GM19463 (cell line): ENCODE measurements around the gene TMEM222.

ENCODE experiments used
- ATAC-seq: cut with Tn5 transposase; IDR thresholded peaks from one replicate; pipeline ENCODE4 v1.9.1; 2021; ENCODE audit warnings: mild to moderate bottlenecking, moderate library complexity; ENCODE audit not compliant: unreplicated experiment

TMEM222 gene

GRCh38 chr1:27306071-27306470 lies 15.9 kb upstream of the TMEM222 start:
- no peak for ATAC-seq

DNA sequence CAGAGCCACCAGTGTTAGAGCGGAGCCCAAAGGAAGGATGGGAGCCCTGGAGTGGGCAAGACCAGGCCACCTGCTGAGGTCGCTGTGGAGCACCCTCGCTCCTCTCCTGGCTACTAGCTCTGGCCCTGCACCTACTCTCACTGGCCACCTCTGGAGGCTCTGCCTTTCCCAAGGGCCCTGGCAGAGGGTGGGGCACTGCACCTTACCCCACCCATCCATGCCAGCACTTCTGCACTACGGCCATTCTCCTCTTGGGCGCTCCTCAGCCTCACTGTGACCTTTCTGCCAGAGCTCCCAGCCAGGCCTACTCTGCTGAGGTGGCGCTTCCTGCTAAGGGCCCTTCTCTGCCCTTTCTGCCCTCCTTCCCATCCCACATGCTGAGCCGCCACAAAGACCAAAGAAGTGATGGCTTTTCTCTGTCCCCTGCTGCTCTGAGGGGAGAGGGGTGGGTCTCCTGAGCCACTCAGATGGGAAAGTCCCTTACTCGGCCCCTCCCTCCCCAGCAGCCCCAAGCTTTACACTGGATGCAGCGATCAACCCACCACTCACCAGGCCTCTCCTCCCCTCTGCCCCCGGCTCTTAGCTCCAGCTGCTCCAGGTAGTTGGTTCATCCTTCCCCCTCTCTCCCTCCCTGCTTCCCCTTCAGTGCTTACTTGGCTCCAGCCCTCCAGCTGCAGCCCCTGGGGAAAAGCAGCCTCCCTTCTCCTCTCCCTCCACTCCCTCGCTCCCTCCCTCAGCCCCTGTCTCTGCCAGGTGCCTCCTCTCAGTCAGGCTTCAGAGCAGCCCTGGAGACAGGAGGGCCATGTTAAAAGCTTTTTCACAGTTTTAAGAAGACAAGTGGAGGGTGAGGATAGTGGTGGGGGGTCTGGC lies 14.8 kb upstream of the TMEM222 start:
- ATAC-seq = no peak

DNA sequence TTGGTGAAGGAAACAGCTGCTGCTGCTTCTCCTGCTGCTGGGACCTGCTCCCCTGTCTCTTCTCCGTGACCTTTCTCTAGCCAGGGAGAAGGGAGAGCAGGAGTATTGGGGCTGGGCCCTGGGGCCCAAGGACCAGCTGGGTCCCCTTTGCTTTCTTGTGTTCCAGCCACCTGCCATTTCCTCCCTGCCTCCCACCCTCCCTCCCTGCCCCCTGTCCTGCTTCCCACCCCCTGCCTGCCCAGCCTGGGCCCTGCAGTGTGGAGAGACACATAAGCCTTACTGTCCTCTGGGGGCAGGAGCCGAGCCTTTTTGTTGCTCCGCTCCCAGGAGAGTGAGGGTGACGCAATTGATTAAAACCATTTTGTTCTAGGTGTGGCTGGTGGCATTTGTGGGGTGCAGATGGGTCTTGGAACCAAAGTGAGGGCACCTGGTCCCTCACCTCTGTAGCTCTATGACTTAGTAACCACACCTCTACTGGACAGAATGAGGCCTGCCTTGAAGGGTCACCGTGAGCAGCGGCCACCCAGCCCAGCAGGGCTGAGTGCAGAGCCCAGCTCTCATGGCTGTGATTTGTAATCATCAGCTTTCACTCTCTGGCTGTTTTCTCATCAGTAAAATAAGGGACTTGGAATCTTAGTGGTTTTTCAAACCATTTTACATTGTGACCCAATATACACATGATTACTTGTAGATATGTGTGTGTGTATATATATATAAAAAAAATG lies 13.9 kb upstream of the TMEM222 start:
- ATAC-seq = no peak

DNA sequence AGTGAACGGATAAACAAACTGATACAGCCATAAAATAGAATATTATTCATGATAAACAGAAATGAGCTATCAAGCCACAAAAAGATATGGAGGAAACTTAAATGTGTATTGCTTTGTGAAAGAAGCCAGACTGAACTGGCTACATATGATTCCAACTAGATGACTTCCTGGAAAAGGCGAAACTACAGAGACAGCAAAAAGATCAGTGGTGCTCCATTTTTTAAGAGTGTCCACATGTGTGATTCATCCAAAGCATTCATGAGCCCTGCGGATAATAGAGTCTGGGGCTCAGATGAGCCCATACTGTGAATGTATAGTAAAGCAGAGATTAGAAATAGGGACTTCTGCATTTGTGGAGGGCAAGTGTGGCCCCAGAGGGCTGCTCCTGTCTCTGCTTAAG lies 7.8 kb upstream of the TMEM222 start:
- ATAC-seq = no peak

DNA sequence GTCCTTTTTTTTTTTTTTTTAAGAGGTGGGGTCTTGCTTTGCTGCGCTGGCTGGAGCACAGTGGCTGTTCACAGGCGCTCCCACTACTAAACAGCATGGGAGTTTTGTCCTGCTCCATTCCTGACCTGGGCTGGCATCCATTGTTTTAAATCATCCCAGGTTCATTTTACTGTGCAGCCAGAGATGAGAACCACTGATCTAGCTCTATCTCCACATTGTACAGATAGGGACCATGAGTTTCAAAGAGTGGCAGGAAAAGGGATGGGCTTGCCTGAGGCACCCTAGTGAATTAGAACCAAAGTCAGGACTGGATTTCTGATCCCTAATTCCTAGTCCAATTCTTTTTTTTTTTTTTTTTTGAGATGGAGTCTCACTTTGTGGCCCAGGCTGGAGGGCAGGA lies 7.2 kb upstream of the TMEM222 start:
- no peak for ATAC-seq

DNA sequence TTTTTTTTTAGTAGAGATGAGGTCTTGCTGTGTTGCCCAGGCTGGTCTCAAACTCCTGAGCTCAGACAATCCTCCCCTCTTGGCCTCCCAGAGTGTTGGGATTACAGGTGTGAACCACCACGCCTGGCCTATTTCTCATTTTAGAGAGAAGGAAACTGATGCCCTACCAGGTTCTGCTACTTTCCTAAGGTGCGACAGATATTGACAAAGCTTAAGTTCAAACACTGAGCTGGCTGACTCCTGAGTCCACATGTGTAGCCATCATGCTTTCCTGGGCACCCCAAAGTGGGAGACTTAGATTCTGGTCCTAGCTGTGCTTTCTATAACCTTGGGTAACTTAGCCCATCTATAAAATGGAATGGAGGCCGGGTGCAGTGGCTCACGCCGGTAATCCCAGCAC lies 5.1 kb upstream of the TMEM222 start:
- ATAC-seq = no peak

- ATAC-seq = no peak
Measured at GRCh38 chr1:27318136-27318535, 3.8 kb upstream of the TMEM222 start.

DNA sequence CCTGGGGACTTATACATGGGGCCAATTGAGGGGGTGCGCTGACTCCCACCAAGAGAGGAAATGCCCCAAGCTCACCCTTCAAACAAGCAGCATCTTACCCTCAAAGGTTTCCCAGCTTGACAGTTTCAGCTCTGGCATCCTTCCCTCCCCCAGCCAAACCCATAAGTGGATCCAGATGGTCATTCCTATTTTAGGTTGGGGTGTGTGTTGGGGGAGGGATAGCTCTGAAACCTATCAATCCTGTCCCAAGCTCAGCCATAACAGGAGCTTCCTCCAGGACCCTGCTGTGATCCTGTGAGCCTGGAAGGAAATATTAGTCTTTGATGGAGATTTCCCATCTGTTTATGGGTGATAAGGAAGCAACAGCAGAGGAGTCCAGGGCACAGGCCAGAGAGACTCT lies 3.4 kb upstream of the TMEM222 start:
- ATAC-seq = no peak

GRCh38 chr1:27322569-27323240 lies 742 bp downstream of the TMEM222 start:
- ATAC-seq = no peak

DNA sequence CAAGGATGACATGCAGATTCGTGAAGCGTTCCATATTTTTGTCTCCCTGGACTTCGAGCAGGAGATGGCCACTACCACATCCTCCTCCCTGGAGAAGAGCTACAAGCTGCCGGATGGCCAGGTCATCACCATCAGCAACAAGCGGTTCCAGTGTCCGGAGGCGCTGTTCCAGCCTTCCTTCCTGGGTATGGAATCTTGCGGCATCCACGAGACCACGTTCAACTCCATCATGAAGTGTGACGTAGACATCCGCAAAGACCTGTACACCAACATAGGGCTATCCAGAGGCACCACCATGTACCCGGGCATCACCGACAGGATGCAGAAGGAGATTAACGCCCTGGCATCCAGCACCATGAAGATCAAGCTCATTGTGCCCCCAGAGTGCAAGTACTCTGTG lies 3.3 kb downstream of the TMEM222 start:
- ATAC-seq = no peak

- ATAC-seq = no peak
Measured at GRCh38 chr1:27327964-27328363, 6.0 kb downstream of the TMEM222 start.

DNA sequence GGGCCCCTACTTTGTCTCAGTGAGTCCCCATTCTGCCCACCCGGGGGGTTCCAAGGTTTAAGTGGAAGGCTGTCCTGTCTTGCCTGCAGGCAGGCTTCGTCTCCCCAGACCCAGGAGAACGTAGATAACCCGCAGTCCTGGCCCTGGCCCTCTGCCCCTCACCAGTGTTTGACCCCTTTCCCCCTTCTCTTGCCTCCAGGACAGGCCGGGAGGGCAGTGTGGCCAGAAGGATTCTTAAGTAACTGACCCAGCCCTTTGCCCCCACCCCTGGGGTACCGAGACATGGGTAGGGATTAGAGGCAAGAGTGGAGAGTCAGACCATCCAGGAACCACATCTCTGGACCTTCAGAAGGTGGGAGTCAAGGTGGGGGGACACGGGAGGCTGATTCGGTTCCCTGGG lies 8.8 kb downstream of the TMEM222 start:
- no peak for ATAC-seq

DNA sequence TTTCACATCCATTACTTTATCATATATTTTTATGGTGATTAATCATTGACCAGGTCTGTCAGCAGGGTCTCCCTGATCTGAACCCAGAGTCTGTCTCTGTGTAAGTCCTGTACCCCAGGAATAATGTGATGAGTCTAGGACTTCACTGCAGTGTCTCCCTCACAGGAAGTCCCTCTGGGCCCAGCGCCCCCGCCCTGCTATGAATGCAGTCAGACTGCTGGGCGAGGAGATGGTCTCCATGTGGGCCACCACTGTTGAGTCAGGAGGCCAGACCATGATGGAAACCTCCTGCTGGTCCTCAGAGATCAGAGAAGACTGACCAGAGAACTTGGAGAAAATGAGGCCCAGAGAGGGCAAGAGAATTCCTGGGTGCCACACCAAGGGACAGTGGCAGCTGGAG lies 9.5 kb downstream of the TMEM222 start:
- ATAC-seq = no peak

GRCh38 chr1:27331922-27332321 lies 10.0 kb downstream of the TMEM222 start:
- no peak for ATAC-seq

DNA sequence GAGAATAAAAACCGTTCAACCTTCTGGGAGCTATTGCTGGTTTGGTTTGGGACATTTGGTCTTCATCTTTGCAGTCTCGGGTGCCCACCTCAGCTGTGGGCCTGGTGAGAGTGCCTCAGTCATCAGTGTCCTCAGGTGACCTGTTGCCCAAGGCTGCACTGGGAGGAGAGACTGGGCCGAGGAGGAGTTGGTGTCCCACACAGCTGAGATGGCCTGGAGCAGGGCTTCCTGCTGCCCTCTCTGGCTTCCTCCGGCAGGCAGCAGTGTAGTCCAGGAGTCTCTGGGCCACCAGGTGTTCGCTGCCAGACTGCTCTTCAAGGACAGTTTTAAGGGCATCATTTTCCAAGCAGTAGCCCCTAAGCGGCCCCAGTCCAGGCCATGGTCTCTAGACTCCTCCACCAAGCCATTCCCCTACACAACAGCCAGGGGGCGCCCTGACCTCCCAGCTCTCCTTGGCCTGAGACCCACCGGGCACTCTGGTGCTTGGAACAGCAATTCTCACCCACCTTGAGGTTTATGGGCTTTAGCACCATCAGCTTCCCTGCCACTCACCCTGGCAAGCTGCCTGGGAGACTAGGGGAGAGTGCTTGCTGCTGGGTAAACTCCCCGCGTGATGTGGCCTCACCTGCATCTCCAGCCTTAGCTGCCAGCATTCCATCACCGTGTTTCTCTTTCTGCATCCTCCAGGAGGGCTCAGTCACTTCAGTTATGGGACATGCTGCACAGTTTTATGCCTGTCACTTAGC lies 10.7 kb downstream of the TMEM222 start:
- ATAC-seq = no peak

DNA sequence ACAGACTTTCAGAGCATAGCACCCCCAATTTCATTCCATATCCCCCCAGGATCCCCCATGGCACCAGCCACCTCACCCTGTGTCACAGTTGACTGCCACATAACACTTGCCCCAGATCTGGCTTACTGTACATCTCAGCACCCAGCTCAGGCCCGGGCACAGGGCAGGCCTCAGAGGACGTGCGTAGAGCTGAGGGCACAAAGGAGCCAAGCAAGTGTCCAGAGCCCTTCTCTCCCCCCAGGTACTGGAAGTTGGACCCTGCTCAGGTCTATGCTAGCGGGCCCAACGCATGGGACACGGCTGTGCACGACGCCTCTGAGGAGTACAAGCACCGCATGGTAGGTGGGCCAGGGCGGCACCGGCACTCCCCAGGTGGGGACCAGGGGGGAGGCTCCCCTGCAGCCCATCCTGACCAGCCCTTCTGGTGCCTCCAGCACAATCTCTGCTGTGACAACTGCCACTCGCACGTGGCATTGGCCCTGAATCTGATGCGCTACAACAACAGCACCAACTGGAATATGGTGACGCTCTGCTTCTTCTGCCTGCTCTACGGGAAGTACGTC lies 11.8 kb downstream of the TMEM222 start:
- no peak for ATAC-seq

- ATAC-seq = no peak
Measured at GRCh38 chr1:27335506-27336422, 13.8 kb downstream of the TMEM222 start.

- ATAC-seq = no peak
Measured at GRCh38 chr1:27336756-27337155, 14.8 kb downstream of the TMEM222 start.

DNA sequence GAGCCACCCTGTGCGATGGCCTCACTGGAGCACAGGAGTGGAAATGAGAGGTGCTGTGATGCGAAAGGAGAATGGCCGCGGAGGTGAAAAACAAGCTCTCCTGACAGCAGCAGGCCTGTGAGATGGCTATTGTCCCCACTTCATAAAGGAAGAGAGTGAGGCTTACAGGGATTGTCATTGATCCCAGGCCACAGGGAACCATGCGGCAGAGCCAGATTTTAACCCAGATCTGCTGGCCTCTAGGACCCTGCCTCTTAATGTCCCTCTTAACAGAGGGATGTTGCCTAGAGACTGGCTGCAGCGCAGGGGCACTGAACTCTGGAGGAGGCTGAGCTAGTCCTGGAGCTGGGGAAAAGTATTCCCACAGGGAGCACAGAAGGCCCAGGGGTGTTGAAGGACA lies 16.8 kb downstream of the TMEM222 start:
- no peak for ATAC-seq

DNA sequence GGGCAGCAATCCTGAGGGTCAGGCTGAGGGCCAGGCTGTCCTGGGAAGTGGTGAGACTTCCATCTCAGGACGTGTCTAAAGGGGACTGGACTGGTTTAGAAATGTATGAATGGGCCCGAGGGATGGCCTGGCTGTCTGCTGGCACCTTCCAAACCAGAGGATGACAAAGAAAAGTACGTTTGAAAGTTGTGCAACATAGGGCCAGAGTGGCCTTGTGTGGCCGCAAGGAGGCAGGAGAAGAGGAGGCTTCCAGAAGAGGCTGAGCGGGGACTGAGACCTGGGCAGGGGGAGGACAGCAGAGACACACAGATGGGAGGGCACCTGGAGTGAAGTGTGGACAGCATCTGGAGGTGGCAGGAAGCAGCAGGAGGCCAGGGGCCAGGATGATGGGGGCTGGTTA lies 17.2 kb downstream of the TMEM222 start:
- no peak for ATAC-seq
